ELF-1 (cell line): Measurements from ENCODE around the gene SLC39A3.

Experiments
- DNase-seq: peaks from one replicate; pipeline ENCODE4 v3.0.0-alpha.2; 2016; ENCODE audit warnings: low read depth, low spot score

SLC39A3 gene, protein sequence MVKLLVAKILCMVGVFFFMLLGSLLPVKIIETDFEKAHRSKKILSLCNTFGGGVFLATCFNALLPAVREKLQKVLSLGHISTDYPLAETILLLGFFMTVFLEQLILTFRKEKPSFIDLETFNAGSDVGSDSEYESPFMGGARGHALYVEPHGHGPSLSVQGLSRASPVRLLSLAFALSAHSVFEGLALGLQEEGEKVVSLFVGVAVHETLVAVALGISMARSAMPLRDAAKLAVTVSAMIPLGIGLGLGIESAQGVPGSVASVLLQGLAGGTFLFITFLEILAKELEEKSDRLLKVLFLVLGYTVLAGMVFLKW

DNA sequence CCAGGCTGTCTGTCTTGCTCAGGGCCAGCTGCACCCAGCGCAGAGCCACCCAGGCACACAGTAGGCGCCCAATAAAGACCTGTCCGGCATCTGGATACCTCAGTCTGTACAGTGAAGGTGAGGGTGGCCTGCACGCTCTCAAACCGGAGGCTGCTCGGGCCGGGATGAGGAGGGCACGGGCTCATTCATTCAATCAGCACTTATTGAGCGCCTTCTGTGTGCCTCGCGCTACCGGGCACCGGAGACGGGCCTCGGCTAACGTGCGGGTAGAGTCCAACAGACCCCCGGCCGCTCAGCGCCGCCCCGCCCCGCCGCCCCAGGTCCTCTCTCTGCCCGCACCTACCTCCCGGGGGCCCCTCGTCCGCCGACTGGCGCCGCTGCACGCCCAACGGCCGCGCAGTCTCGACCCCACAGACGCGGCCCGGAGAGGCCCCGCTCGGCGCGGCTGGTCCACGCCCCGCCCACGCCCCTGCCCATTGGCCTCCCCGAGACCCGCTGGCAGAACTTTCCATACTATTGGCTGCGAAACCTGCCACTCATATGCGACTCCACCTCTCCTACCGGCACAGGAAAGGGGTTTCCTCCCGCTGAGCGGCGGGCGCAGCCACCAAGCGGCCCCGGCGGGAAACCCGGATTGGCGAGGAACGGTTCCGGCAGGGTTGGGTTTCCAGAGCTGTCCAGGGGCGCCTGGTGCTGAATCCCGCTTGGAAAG is at the start of gene SLC39A3:
Gene SLC39A3, minus strand, starts transcription at position 416 of the 712 bp plus-strand sequence. CDS start 2,760 bp downstream, outside the sequence.
- peak; percentile 99 for DNase-seq

DNA sequence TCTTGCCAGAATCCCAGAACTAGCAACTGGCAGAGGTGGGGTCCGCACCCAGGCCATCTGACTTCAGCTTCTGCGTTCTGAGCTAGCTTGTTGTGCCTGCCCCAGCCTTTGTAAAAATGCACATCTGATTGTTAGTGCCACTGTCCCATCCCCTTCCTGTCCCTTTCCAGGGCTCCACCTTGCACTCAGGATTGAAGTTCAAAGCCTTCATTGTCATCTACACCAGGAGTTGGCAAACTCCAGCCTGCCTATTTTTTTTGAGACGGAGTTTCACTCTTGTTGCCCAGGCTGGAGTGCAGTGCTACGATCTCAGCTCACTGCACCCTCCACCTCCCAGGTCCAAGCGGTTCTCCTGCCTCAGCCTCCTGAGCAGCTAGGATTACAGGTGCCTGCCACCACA is 48.4 kb upstream of the SLC39A3 start:
- DNase-seq = no peak

GRCh38 chr19:2787115-2787514 is 47.3 kb upstream of the SLC39A3 start:
- DNase-seq = no peak

DNA sequence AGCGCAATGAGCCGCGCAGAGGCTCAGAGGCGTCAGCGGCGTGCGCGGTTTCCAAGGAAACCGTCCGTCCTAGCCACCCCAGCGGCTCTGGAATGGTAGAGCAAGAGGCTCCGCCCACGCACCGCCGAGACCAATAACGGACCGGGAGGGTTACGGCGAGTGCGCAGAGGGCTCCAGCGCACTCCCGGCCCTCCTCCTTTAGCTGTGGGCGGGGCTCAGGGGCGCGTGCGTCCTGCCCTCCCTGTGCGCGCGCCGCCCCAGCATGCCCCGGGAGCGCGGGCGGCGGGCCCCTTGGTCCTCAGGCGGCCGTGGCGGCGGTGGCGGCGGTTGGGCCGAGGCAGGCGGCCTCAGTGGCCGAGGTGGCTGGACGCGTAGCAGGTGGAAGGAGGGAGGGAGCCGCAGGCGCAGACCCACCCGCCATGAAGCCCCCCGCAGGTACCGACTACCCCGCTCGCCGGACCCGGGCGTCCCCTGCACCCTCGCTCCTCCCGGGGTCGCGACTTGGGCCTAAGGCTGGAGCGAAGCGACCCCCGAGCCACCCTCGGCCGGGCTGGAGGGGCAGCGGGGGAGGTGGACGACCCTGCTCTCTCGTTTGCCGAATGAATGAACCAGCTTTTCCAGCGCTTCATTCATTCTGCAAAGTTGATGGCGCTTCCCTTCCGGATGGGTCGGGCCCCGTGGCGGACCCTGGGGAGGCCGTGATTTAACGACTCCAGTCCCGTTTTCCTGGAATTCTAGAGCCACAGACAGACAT is 45.6 kb upstream of the SLC39A3 start, which contains the start of gene THOP1:
Gene THOP1, plus strand, starts transcription at position 260 of the 754 bp plus-strand sequence. Its CDS starts 160 bp downstream, at position 420.
- peak; percentile 100 for DNase-seq

GRCh38 chr19:2783781-2784145 is 43.9 kb upstream of the SLC39A3 start:
- no peak for DNase-seq

GRCh38 chr19:2782936-2783780 is 43.3 kb upstream of the SLC39A3 start, which contains the start of gene SGTA:
SGTA (minus strand) TSS chr19:2783273; CDS start chr19:2769068, 14,205 bp downstream.
- DNase-seq = peak; percentile 100

GRCh38 chr19:2782329-2782935 is 42.6 kb upstream of the SLC39A3 start:
- DNase-seq = no peak

DNA sequence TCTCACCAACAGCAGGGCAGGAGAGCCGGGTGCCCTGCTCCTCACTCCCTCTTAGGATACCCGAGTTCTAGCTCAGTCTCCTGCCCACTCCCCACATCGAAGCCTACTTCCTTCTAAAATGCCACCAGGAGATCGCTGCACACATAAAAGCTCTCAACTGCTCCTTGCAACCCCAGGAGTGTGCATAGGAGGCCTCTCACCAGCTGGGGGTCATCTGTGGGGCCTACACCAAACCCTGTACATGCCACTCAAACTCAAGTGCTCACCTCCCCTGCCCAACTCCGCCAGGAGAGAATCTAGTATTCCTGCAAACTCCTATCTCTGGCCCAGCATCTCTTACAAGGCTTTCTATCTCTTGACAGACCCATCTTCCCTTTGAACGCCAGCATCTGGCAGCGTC is 40.5 kb upstream of the SLC39A3 start:
- DNase-seq = no peak

DNA sequence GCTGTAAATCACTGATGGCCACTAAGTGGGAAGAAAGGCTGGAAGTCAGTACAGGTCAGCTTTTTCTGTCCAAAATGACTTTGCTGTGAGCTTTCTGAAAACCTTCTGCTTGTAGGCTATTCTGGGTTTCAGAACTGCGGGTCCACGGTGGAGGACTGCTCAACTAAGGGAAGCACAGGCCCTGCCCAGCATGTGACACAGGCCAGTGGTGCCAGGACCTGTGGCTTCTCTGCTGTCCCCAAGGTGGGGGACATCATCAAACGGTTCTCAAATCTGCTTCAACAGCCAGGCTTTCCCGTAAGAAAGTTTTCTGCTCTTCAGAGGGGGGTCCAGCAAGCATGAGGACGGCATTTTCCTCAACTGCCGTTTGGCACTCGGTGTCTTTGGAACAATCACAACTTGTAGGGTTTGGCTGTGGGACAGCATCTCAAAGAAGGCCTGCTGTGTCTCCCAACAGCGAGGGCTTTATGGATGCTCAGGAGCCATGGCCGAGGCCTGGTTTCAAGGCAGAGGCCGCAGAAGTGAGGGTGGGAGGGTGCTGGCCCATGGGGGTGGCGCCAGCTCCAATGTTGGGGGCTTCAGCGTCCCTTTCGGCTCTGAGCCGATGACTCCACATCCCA is 39.4 kb upstream of the SLC39A3 start:
- DNase-seq = no peak

DNA sequence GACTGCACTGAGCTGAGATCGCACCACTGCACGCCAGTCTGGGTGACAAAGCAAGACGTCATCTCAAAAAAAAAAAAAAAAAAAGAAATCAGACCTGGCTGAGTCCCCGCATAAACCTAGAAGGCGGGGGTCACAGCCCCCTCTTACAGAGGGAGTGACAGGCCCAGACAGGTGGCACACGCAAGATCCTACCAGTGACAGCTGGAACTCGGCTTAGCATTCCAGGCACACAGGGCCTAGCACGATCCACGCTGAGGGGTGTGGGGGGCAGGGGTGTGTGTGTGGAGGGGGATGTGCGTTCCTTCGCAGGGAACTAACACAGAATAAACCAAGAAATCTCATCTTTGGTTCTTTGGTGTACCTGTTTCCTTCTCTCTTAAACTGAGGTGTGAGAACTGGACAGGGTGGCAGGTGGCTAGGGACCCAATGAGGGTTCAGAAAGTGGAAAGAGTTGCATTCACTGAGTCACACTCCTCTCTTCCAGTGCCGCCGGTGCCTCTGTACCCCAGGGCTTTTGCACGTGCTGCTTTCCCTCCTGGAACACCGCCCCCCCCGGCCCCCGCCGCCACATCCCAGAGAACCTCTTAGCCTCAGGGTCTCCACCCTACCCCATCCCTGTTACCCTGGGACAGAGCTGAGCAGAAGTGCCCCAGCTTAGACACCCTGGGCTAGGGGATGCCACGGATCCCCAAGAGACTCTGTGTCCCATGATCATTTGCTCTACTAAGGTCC is 38.3 kb upstream of the SLC39A3 start:
- no peak for DNase-seq

GRCh38 chr19:2775556-2776430 is 36.0 kb upstream of the SLC39A3 start:
- DNase-seq = peak; percentile 23

- DNase-seq = no peak
These were observed 35.2 kb upstream of the SLC39A3 start for GRCh38 chr19:2774953-2775555.

DNA sequence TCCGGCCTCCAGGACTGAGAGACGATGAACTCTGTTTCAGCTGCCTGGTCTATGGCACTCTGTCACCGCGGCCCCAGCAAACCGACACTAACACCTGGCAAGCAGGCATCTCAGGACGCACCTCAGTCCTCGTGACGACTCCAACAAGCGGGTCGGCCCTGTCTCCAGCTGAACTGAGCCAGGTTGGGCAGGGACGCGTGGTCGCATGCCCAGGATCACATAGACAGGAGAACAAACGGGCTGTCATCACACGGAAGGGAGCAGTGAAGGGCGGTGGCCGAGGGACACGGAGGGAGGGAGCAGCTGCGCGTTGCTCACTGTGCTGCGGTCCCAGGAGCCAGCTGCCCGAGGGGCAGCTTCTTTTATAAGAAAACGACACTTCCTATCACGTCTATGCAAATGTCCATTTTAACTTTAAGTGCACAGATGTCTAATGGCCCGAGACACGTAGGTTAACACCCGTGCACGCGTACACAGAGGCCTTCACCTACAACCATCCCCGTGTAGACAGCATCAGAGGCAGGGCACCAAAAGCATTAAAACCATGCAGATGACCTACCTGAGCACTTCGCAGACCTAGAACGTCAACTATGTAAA is 34.4 kb upstream of the SLC39A3 start:
- DNase-seq = no peak

GRCh38 chr19:2771786-2772674 is 32.2 kb upstream of the SLC39A3 start:
- no peak for DNase-seq

DNA sequence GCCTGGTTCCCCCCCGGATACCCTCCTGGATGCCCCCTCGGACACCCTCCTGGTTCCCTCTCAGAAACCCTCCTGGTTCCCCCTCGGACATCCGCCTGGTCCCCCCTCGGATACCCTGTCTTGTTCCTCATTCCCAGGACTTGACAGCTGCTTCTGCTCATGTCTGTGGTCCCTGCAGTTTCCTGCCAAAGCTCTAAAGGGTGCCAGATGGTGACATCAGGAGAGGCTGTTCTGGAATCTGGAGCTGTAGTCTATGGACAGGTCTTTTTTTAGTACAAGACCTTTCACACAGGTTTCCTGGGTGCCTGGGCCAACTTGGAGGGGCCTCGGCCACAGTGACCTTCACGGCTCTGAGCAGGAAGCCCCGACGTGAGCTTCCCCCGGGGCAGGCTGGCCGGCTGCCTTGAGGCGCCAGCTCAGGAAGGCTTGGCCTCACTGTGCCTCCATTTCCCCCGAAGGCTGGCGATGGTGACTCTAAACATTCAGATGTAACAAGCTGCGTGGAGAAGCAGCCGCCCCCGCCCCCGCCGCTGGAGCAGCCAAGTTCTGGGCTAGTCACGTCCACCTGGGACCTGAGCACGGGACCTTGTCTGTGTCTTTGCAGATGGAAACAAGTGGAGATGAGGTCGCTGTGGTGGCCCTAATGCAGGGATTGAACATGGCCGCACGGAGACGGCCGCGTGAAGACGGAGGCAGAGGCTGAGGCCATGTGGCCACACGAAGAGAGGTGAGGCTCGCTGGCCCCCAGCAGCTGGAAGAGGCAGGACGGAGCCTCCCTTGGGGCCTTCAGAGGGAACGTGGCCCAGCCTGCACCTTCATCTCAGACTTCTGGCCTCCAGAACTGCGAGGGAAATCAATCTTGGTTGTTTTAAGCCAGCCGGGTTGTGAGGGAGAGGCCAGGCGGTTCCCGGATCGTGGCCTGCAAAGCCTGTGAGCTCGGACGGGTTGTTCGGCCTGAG is 30.5 kb upstream of the SLC39A3 start:
- no peak for DNase-seq

GRCh38 chr19:2769218-2769617 is 29.4 kb upstream of the SLC39A3 start:
- no peak for DNase-seq
